Measurements from ENCODE around the gene HMOX2.

Gene HMOX2

DNA sequence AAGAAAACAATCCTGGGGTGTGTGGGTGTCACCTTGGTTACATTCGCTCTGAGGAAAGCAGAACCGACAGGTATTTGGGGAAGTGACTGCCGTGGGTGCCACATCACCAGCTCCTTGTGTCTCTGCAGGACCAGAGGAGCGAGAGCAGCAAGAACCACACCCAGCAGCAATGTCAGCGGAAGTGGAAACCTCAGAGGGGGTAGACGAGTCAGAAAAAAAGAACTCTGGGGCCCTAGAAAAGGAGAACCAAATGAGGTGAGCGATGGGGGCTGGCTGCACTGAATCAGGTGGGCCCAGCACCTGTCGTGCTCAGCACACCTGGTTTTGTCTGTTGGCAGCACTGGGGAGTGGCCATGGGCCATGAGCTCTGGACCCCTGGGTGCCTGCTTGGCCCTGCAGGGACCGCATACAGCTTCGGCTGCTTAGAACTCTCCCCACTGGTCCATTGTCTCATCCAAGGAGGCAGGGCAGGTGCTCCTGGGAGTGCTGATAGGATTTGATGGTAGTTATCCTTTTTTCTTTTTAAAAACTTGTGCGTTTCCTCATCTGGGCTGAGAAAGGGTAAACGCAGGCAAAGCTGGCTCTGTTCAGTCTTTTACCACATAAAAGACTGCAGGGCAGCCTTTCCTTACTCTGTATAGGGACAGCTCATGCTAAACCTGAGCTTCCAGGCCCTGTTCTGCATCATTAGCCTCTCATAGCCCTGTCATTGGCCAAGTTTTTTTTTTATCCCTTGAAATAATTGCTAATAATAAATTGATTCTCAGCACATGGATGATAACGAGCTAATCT is 29.4 kb downstream of the HMOX2 start:
- DNase-seq: no peak

DNA sequence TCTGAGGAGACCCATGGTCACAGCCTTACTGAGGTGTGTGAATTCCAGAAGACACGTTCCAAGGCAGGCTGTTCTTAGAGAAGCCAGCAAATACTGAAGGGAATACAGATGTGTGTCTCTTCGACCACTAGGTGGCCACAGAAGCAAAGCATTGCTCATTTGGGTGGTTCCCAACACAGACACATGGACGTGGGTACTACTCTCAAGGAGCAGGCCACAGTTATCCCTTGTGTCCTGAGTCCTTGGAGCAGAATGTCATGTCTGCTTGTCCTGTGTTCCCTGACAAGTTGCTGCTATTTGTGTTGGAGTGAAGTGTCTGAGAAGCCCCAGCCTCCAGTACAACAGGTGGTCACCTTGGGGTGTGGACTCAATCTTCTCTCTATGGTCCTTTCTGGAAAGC is 30.3 kb downstream of the HMOX2 start:
- peak; percentile 64 for DNase-seq

GRCh38 chr16:4507588-4508345 is 31.6 kb downstream of the HMOX2 start:
- DNase-seq: no peak

GRCh38 chr16:4508806-4509205 is 32.6 kb downstream of the HMOX2 start:
- no peak for DNase-seq

GRCh38 chr16:4509420-4509819 is 33.2 kb downstream of the HMOX2 start:
- DNase-seq: no peak

DNA sequence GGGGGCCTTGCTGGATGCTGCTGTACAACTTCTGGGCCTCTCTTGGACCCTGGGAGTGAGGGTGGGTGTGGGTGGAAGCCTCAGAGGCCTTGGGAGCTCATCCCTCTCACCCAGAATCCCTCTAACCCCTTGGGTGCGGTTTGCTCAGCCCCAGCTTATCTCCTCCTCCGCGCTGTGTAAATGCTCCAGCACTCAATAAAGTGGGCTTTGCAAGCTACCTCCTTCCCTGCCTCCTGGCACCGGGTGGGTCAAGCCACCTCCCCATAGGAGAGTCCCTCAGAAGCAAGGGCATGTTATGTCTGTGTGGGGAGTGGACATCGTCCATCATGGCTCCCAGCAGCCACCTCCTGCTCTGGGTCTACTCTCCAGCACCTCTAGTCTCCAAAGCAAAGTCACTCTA is 33.9 kb downstream of the HMOX2 start:
- no peak for DNase-seq

DNA sequence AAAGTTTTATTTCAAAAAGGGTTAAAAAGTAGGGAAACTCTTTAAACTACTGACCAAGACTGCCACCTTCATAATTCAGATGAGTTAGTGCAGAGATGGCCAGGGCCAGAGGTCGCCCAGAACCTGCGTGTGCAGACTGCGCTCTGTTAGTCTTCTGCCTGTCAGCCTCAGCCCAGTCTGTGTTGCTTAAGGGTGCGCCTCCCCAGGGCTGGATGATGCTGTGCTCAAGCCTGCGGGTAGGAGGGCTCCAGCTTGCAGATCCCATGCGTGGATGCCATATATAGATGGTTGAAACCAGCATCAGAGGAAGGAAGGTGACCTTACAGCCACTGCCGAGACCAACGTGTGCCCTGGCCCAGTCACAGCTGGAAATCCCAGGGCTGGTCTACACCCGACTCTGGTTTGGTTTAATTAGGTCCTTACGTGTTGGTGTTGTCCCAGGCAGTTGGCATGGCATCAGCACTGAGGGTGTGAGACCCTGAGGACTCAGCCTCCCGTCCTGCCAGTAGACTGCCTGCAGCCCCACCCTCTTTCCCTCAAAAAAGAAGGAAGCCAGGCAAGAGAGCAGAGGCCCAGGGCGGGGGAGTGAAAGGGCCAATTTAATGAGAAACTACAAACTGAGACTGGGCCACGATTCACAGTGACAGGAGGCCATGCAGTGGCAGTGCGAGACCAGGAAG is 34.7 kb downstream of the HMOX2 start:
- no peak for DNase-seq

DNA sequence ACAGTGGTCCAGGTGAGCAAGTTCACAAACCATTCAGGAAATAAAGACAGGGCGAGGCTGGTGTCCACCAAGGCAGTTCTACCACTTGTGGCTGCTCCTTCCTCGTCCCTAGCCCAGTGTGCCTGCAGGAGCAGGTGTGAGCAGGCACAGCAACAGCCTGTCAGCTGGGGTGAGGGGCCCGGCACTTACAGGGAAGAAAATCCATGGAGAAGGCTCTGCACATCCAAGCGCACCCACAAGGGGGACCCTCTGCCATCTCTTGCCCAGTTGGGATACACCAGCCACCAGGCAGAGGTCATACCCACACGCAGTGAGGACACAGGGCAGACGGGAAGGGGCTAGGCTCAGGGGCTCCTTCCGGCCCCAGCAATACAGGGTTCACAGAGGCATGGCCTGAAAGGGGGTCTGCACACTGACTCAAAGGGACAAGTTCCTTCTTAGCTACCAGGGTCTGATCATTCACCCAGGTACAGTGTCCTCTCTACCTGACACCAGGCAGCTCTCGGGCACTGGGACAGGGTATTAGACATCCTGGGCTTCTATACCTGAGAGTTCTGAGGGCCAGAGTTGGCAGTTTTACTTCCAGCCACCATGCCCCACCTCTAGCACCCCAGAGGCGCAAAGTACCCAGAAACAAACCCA is 35.4 kb downstream of the HMOX2 start:
- DNase-seq: peak; percentile 37

GRCh38 chr16:4512473-4512872 is 36.3 kb downstream of the HMOX2 start:
- no peak for DNase-seq

DNA sequence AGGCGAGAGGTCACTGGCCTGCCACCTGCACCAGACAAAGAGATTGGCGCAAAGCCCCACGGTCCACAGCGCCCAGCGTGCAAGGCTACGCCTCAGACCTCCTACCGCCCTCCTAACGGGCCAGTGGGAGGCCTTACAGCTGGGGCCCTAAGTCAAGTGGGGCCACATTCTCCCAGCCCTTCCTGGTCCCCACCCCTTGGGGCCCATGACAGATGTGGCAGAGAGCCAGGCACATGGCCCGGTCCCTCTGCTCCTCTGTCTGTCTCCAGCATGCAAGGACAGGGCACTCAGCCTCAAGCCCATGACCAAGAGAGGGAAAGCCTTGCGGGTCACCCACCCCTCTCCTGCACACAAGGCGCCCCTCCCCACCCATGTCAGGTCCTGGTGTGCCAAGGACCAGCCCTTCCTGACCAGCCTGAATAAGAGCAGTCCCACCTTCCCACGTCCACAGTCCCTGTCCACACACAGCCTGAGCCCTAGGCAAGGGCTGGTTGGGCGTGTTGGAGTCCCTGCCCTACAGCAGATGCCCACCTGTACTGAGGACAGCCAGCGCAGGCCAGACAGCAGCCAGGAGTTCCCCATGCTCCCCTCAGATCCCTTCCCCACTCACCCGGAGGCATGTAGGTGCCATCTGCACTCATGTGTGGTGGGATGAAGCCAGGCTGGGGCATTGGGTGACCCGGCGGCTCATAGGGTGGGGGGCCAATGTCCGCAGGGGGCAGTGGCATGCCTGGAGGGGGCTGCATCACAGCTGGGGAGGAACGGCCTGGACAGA is 37.1 kb downstream of the HMOX2 start:
- no peak for DNase-seq

- no peak for DNase-seq
Measured at GRCh38 chr16:4513881-4514280, 37.7 kb downstream of the HMOX2 start.

DNA sequence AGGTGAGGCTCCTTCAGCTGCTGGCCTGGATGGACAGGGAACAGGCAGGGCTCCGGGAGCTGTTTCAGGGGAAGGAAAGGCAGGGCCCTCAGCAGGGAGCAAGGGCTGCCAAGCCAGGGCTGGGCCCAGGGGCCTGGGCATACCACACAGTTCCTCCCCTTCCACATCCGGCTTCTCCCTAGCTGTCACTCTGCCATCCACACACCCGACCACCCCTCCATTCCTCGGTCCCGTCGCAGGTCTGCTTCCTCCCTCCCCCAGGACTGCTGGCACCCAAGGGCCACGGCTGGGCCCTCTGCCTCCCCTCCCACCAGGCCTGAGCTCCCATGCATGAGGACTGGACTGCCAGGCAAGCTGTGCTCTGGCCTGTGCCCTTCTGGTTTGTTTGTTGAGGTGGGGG is 38.4 kb downstream of the HMOX2 start:
- no peak for DNase-seq

DNA sequence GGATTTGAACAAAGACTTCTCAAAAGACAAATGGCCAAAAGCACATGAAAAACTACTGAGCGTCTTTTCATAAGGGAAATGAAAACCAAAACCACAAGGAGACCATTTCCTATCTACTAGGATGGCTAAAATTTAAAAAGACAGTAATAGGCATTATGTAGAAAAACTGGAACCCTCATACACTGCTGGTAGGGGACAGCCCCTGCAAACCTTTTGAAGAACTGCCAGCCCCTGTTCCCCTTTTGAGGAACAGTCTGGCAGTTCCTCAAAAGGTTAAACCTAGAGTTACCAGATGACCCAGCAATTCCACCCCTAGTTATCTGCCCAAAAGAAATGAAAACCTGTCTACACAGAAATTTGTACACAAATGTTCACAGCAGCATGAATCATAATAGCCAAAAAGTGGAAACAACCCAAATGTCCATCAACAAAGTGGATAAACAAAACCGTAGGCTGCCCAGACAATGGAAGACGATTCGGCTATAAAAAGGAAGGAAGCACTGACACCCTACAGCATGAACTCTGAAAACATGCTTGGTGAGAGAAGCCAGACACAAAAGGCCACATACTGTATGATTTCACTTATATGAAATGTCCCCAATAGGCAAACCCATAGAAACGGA is 39.5 kb downstream of the HMOX2 start:
- DNase-seq: no peak

GRCh38 chr16:4517812-4518680 is 41.8 kb downstream of the HMOX2 start:
- peak; percentile 23 for DNase-seq

DNA sequence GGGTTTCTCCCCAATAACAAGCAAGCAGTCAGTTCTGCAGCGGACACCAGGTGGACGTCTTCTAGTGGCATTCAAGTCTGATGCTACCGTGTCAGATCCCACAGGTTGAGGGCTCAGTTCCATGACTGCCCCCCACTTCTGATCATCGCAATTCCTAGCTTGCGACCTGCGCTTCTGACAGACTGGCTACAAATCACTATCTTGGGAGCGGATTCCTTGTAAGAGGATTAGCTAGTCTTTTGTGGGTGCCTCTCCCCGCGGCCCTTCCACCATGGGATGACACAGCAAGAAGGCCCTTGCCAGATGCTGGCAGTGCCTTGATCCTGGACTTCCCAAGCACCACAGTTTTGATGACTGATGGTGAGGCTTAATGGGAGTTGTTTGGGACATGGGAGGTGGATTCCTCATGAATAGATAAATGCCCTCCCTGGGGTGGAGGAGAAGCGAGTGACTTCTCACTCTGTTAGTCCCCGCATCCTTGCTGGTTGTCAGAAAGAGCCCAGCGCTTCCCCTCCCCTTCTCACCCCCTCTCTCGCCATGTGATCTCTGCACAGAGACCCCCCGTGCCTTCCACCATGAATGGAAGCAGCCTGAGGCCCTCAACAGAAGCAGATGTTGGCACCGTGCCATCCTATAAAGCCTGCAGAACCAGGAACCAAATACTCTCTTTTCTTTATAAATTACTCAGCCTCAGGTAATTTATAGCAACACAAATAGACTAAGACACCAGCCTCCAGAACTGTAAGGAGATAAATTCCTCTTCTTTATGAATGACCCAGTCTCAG is 43.3 kb downstream of the HMOX2 start:
- DNase-seq: no peak

GRCh38 chr16:4520913-4521312 is 44.7 kb downstream of the HMOX2 start:
- DNase-seq: no peak

GRCh38 chr16:4522051-4522581 is 45.9 kb downstream of the HMOX2 start:
- no peak for DNase-seq

- no peak for DNase-seq
Measured at GRCh38 chr16:4523686-4524085, 47.5 kb downstream of the HMOX2 start.

- no peak for DNase-seq
Measured at GRCh38 chr16:4524571-4524970, 48.4 kb downstream of the HMOX2 start.

- no peak for DNase-seq
Measured at GRCh38 chr16:4525069-4525468, 48.9 kb downstream of the HMOX2 start.

Data from NCI-H2227 treated with DMSO at 0.1 percent for 48 hours (cell line).